Uterus (tissue), 2 donors: ENCODE results near the gene FBXO15.

Experiments used
- CTCF ChIP-seq, 4 experiments: fragments of 200-600 bp in 2 of 4; fragments of 450-650 bp in 2 of 4; sonication (generic) in 2 of 4; IDR thresholded peaks; one replicate each; pipeline ENCODE4 v1.5.1; 2016 to 2019; ENCODE audit warnings: antibody characterized with exemption in 4 of 4, mild to moderate bottlenecking in 2 of 4, moderate library complexity in 1 of 4
- POLR2A ChIP-seq, 2 donors: fragments of 450-650 bp; IDR thresholded peaks; one replicate each; pipeline ENCODE4 v1.6.1; 2016; ENCODE audit warnings: antibody characterized with exemption in 2 of 2, mild to moderate bottlenecking in 1 of 2, moderate library complexity in 1 of 2

GRCh38 chr18:74142252-74142651, 5.4 kb downstream of the FBXO15 start:
- TF ChIP-seq CTCF (IDR thresholded peaks at IDR 0.05), result no peak
- TF ChIP-seq POLR2A (IDR thresholded peaks at IDR 0.05), result no peak
